Measurements from ENCODE around the gene ZRSR2. TPM values are rescaled to one million over a fixed set of nuclear protein-coding genes. Genes with fewer than 3 reads are reported as not detected.
A peak's percentile ranks its signal among the peaks of the same experiment; 100 is the strongest.
"Not testable (repeated sequence)": the region's sequence is repeated elsewhere in the genome, so short reads cannot be mapped to it uniquely, and the experiment has no call there.

ZRSR2 gene
- total RNA-seq, 1 donor from 2014 or later, result 2.0 TPM

DNA sequence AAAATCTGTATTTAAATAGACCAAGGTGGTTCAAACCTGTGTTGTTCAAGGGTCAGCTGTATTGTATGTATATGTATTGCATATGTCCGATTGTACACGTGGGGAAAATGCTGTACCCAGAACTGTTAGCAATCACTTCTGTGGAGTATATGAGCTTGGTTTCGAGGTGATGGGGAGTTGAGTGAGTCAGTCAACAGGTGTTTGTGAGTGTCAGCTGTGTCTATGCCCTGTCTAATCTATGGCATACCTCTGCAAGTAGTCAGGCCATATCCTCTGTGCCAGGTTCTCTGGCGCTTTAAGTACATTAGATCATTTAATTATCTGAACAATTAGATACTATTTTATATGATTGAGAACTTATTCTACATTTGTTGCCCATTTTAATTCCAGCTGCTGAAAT lies 7.4 kb downstream of the ZRSR2 start:
- no peak for DNase-seq (ENCODE audit: low read depth in 2 of 2)

DNA sequence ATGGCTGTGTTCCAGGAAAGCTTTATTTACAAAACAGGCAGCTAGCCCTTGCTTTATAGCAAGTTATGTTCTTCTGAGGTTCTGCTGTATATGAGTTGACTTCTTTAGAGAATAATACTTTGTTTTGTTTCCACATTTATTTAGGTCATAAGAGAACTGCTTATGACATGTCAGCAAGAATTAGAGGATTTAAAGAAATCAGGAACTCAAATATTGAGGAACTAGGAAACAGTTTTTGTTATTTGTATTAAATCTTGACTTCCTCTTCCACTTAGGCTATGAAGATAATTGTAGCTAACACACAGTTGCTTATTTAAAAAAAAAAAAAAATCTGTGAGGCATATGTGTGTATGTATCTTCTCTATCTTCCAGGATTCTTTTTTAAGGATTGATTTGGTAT lies 14.3 kb downstream of the ZRSR2 start:
- no peak for DNase-seq (ENCODE audit: low read depth in 2 of 2)

DNA sequence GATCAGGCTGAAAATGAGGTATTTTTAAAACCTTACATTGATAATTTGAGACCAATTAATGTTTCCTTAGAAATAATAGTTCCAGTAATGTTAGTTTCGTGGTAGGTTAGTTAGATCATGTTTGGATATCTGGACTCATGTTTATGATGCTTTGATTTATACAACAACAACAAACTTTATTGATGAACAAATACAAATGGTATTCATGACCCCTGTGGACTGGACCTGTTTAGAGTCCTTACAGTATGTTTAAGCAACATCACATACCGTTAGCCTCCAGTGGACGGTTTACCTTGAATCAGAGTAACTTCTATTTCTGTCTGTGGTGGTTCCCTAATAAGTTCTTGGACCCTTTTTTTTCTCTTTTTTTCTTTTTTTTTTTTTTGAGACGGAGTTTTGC lies 18.0 kb downstream of the ZRSR2 start:
- DNase-seq (ENCODE audit: low read depth in 2 of 2), result no peak

- DNase-seq (ENCODE audit: low read depth in 2 of 2), result no peak
Measured at GRCh38 chrX:15812192-15812938, 22.1 kb downstream of the ZRSR2 start.

- DNase-seq (ENCODE audit: low read depth in 2 of 2), result no peak
Measured at GRCh38 chrX:15813416-15813815, 23.1 kb downstream of the ZRSR2 start.

- no peak for DNase-seq (ENCODE audit: low read depth in 2 of 2)
Measured at GRCh38 chrX:15814771-15815365, 24.6 kb downstream of the ZRSR2 start.

GRCh38 chrX:15815779-15816437 lies 25.6 kb downstream of the ZRSR2 start:
- peak; percentile 36 to 51 for DNase-seq (ENCODE audit: low read depth in 2 of 2)

GRCh38 chrX:15816438-15816809 lies 26.1 kb downstream of the ZRSR2 start:
- DNase-seq (ENCODE audit: low read depth in 2 of 2), result no peak

DNA sequence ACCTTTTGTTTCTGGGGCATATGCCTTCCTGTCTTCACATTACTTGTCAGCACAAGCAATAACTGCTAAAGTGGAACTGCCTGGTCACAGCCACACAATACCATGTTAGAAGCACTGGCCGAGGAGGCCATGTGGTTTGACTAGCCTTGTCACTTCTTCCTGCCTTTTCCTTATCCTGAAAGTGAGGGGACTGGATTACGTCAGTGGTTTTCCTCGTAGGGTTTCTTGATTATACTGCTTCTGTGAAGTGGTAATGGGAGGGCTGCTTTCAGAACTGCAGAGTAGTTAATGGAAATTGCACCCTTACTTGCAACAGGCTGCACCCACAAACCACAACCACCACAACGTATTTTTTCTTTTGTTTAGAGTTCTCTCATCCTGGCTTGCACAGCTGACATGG lies 26.6 kb downstream of the ZRSR2 start:
- DNase-seq (ENCODE audit: low read depth in 2 of 2), result peak in 1 of 2 donors; percentile 9

DNA sequence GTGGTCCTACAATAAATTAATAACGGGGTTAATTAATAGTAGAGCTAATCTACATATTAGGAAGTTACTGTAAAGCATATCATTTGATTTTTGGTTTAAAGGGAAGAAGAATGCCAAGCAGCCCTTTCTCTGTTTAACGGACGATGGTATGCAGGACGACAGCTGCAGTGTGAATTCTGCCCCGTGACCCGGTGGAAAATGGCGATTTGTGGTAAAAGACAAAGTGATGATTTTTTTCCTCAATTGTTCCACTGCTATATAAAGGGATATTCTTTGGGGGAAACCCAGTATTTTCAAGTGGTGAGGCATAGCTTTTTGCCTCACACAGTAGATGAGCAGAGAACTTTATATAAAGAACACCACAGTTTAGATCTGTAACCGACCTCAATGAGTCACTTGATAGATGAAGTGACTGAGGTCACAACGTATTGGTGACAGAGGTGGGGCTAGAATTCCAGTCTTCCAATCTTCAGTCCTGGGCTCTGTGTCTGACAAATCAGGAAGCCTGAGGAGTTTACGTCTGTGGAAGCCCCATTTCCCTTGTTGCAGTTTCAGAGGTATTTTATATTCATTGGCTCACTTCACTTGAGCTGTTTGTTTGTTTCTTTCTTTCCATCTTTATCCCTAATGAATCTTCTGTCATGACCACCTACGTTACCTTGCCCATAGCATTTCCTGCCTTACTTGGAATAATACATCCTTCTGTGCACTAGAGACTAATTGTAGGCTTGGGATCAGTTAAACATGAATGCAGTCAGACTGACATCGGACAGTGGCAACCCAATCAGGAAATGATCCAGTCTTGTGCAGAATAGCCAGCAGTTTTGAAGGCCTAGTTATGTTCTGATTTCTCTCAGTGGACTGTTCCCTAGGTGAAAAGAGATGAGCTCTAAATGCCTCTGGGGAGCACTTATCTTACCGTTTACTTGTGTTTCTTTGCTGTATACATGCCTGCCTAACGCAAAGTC lies 30.1 kb downstream of the ZRSR2 start:
- DNase-seq (ENCODE audit: low read depth in 2 of 2), result peak in 1 of 2 donors; percentile 1

DNA sequence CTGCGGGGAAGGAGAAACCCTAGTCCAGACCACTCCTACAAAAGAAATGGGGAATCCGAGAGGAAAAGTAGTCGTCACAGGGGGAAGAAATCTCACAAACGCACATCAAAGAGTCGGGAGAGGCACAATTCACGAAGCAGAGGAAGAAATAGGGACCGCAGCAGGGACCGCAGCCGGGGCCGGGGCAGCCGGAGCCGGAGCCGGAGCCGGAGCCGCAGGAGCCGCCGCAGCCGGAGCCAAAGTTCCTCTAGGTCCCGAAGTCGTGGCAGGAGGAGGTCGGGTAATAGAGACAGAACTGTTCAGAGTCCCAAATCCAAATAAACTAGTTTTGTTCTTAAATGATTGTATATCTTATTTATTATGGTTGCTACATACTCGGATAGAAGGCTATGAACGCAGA lies 32.6 kb downstream of the ZRSR2 start:
- no peak for DNase-seq (ENCODE audit: low read depth in 2 of 2)

DNA sequence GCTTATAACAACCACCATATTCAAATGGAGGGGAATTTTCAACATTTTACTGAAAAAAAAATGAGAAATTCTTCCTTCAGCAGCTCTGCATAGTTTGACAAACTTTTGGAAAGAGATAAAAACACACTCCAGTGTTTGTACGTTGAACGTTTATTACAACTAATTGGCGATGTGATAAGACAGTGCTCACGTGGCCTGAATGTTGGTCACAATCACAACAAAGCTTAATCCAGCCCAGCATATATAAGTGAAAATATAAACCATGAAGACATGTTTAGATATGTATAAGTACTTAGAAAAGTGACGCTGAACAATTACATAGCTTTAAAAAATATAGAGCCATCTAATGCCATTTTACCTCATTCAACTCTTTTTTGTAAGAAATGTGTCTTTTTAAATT lies 35.7 kb downstream of the ZRSR2 start:
- no peak for DNase-seq (ENCODE audit: low read depth in 2 of 2)

- DNase-seq (ENCODE audit: low read depth in 2 of 2), result no peak
Measured at GRCh38 chrX:15829217-15829616, 38.9 kb downstream of the ZRSR2 start.

- not testable (repeated sequence) for DNase-seq (ENCODE audit: low read depth in 2 of 2)
Measured at GRCh38 chrX:15831347-15831746, 41.1 kb downstream of the ZRSR2 start.

DNA sequence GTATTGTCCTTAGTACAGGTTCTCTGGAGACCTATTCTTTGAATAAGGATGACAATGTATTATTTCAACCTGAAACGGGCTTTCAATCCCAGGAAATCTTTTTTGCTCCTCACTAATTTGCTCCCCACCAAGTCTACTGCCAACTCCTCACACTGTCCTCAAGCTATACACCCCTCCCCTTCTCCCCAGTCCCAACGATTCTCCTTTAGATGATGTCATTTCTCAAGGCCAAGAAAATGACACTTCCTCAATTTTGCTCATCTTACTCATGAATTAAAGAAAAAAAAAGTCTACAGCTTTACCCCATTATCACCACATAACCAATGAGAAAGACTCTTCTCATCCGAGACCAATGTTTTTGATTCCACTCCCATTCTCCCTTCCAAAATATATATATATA lies 43.8 kb downstream of the ZRSR2 start:
- no peak for DNase-seq (ENCODE audit: low read depth in 2 of 2)

GRCh38 chrX:15834827-15835595 lies 44.7 kb downstream of the ZRSR2 start:
- no peak for DNase-seq (ENCODE audit: low read depth in 2 of 2)

GRCh38 chrX:15838017-15838416 lies 47.7 kb downstream of the ZRSR2 start:
- DNase-seq (ENCODE audit: low read depth in 2 of 2), result no peak

DNA sequence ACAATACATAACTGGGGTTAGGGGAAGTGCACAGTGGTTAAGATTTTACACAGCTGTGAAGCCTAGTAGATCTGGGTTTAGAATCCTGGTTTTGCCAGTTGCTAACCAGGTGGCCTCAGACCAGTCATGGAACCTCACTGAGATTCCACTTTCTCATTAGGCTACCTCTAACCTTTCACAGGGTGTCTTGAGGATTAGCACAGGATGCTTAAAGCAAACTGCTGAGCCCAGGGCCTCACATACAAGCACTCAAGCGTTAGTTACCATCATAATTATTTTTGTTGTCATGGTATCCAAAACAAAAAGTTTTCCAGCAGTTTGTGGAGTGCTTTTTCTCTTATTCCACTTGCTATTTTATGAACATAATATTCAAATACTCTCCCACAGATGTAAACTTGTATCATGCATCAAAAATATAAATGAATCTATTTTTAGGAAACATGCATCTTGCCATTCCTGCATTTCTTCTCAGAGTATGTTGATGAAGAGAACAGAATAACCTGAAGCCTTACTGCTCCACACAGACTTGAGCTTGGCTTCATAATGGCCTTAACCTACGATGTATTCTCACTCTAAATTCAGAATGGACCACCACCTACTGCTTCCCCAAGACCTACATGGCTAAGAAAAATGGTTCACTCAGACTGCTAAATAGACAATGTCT lies 51.7 kb downstream of the ZRSR2 start:
- no peak for DNase-seq (ENCODE audit: low read depth in 2 of 2)

GRCh38 chrX:15843960-15844359 lies 53.7 kb downstream of the ZRSR2 start:
- DNase-seq (ENCODE audit: low read depth in 2 of 2), result no peak

DNA sequence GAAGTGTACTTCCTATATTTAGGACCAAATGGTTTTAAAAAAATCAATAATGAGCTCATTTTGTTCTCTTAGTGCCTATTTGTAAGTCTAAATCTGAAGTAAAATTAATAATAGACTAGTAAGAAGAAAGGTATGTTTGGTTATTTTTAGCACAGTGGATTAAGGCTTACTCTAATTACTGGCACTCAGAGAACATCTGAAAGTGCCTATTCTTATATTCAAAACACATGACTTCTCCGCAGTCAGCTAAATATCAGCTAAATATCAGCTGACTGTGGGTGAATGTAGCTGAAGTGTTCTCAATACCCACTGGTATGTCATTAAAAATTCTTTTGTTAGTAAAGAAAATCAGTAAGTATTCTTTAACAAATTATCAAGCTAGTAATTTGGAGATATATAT lies 58.3 kb downstream of the ZRSR2 start:
- DNase-seq (ENCODE audit: low read depth in 2 of 2), result no peak
